HEK293 (cell line): Measurements from ENCODE around the gene SLC27A3.

Source experiments
- FEZF1 ChIP-seq: fragments of 450-650 bp; formaldehyde crosslinking; IDR thresholded peaks from 2 replicates; pipeline ENCODE4 v1.5.1; 2016; ENCODE audit warnings: missing biosample characterization, missing genetic modification characterization
- KLF16 ChIP-seq: fragments of 450-650 bp; formaldehyde crosslinking; IDR thresholded peaks from 2 replicates; pipeline ENCODE4 v1.5.1; 2017; ENCODE audit warnings: missing biosample characterization, missing genetic modification characterization
- OSR2 ChIP-seq: fragments of 450-650 bp; formaldehyde crosslinking; IDR thresholded peaks from 2 replicates; pipeline ENCODE4 v1.5.1; 2016; ENCODE audit warnings: missing biosample characterization, missing genetic modification characterization
- RBAK ChIP-seq: fragments of 450-650 bp; formaldehyde crosslinking; IDR thresholded peaks from 2 replicates; pipeline ENCODE4 v1.5.1; 2016; ENCODE audit warnings: missing biosample characterization, missing genetic modification characterization
- SP3 ChIP-seq: fragments of 450-650 bp; formaldehyde crosslinking; IDR thresholded peaks from 2 replicates; pipeline ENCODE4 v1.5.1; 2016; ENCODE audit warnings: missing biosample characterization, missing genetic modification characterization
- ZBTB48 ChIP-seq: fragments of 450-650 bp; formaldehyde crosslinking; IDR thresholded peaks from 2 replicates; pipeline ENCODE4 v1.5.1; 2016; ENCODE audit warnings: missing biosample characterization, missing genetic modification characterization
- ZFP41 ChIP-seq: fragments of 450-650 bp; formaldehyde crosslinking; IDR thresholded peaks from 2 replicates; pipeline ENCODE4 v1.5.1; 2016; ENCODE audit warnings: missing biosample characterization, missing genetic modification characterization, borderline replicate concordance
- ZNF10 ChIP-seq: fragments of 450-650 bp; formaldehyde crosslinking; IDR thresholded peaks from 2 replicates; pipeline ENCODE4 v1.5.1; 2017; ENCODE audit warnings: missing biosample characterization, missing genetic modification characterization
- ZNF132 ChIP-seq: fragments of 450-650 bp; formaldehyde crosslinking; IDR thresholded peaks from 2 replicates; pipeline ENCODE4 v1.5.1; 2017; ENCODE audit warnings: missing biosample characterization, missing genetic modification characterization, borderline replicate concordance
- ZNF184 ChIP-seq: fragments of 450-650 bp; IDR thresholded peaks from 2 replicates; pipeline ENCODE4 v1.5.1; 2018; ENCODE audit warnings: missing biosample characterization, mild to moderate bottlenecking, missing genetic modification characterization
- ZNF221 ChIP-seq: fragments of 450-650 bp; formaldehyde crosslinking; IDR thresholded peaks from 2 replicates; pipeline ENCODE4 v1.5.1; 2017; ENCODE audit warnings: missing biosample characterization, missing genetic modification characterization, borderline replicate concordance
- ZNF24 ChIP-seq: fragments of 450-650 bp; formaldehyde crosslinking; IDR thresholded peaks from 2 replicates; pipeline ENCODE4 v1.5.1; 2016; ENCODE audit warnings: missing biosample characterization, missing genetic modification characterization
- ZNF302 ChIP-seq: fragments of 450-650 bp; formaldehyde crosslinking; IDR thresholded peaks from 2 replicates; pipeline ENCODE4 v1.5.1; 2016; ENCODE audit warnings: missing biosample characterization, missing genetic modification characterization, low read depth
- ZNF311 ChIP-seq: fragments of 450-650 bp; formaldehyde crosslinking; IDR thresholded peaks from 2 replicates; pipeline ENCODE4 v1.5.1; 2017; ENCODE audit warnings: missing biosample characterization, missing genetic modification characterization, borderline replicate concordance
- ZNF501 ChIP-seq: fragments of 450-650 bp; formaldehyde crosslinking; IDR thresholded peaks from 2 replicates; pipeline ENCODE4 v1.5.1; 2016; ENCODE audit warnings: missing biosample characterization, missing genetic modification characterization
- ZNF549 ChIP-seq: fragments of 450-650 bp; IDR thresholded peaks from 2 replicates; pipeline ENCODE4 v1.5.1; 2018; ENCODE audit warnings: missing biosample characterization, missing genetic modification characterization, mild to moderate bottlenecking, inconsistent platforms, moderate library complexity
- ZNF561 ChIP-seq: fragments of 450-650 bp; IDR thresholded peaks from 2 replicates; pipeline ENCODE4 v1.5.1; 2018; ENCODE audit warnings: missing biosample characterization, missing genetic modification characterization, borderline replicate concordance
- ZNF621 ChIP-seq: fragments of 450-650 bp; formaldehyde crosslinking; IDR thresholded peaks from 2 replicates; pipeline ENCODE4 v1.5.1; 2017; ENCODE audit warnings: missing biosample characterization, missing genetic modification characterization
- ZNF624 ChIP-seq: fragments of 450-650 bp; formaldehyde crosslinking; IDR thresholded peaks from 2 replicates; pipeline ENCODE4 v1.5.1; 2017; ENCODE audit warnings: missing biosample characterization, missing genetic modification characterization
- ZNF664 ChIP-seq: fragments of 450-650 bp; formaldehyde crosslinking; IDR thresholded peaks from 2 replicates; pipeline ENCODE4 v1.5.1; 2016; ENCODE audit warnings: missing biosample characterization, missing genetic modification characterization
- ZNF701 ChIP-seq: fragments of 450-650 bp; formaldehyde crosslinking; IDR thresholded peaks from 2 replicates; pipeline ENCODE4 v1.5.1; 2016; ENCODE audit warnings: missing biosample characterization, missing genetic modification characterization
- ZNF791 ChIP-seq: fragments of 450-650 bp; formaldehyde crosslinking; IDR thresholded peaks from 2 replicates; pipeline ENCODE4 v1.5.1; 2016; ENCODE audit warnings: missing biosample characterization, missing genetic modification characterization
- ZNF792 ChIP-seq: fragments of 450-650 bp; formaldehyde crosslinking; IDR thresholded peaks from 2 replicates; pipeline ENCODE4 v1.5.1; 2016; ENCODE audit warnings: missing biosample characterization, missing genetic modification characterization
- TF ChIP-seq, protein P1 (sequence below): fragments of 450-650 bp; formaldehyde crosslinking; IDR thresholded peaks from 2 replicates; pipeline ENCODE4 v1.5.1; 2016; ENCODE audit warnings: missing biosample characterization, missing genetic modification characterization
- TF ChIP-seq, protein P2 (sequence below): IDR thresholded peaks from 2 replicates; pipeline ENCODE4 v1.6.1; 2011; ENCODE audit warnings: mild to moderate bottlenecking, low read depth, low read length, borderline replicate concordance
- TF ChIP-seq, protein P3 (sequence below): fragments of 450-650 bp; formaldehyde crosslinking; conservative IDR thresholded peaks from 2 replicates; pipeline ENCODE4 v1.5.1; 2016; ENCODE audit warnings: low read depth, missing biosample characterization, missing genetic modification characterization
- TF ChIP-seq, protein P4 (sequence below): fragments of 450-650 bp; formaldehyde crosslinking; IDR thresholded peaks from 2 replicates; pipeline ENCODE4 v1.5.1; 2016; ENCODE audit warnings: missing biosample characterization, missing genetic modification characterization
- TF ChIP-seq, protein P5 (sequence below): fragments of 450-650 bp; formaldehyde crosslinking; IDR thresholded peaks from 2 replicates; pipeline ENCODE4 v1.5.1; 2016; ENCODE audit warnings: missing biosample characterization, missing genetic modification characterization
- TF ChIP-seq, protein P6 (sequence below): fragments of 450-650 bp; formaldehyde crosslinking; IDR thresholded peaks from 2 replicates; pipeline ENCODE4 v1.5.1; 2016; ENCODE audit warnings: missing biosample characterization, missing genetic modification characterization

The SLC27A3 gene

DNA sequence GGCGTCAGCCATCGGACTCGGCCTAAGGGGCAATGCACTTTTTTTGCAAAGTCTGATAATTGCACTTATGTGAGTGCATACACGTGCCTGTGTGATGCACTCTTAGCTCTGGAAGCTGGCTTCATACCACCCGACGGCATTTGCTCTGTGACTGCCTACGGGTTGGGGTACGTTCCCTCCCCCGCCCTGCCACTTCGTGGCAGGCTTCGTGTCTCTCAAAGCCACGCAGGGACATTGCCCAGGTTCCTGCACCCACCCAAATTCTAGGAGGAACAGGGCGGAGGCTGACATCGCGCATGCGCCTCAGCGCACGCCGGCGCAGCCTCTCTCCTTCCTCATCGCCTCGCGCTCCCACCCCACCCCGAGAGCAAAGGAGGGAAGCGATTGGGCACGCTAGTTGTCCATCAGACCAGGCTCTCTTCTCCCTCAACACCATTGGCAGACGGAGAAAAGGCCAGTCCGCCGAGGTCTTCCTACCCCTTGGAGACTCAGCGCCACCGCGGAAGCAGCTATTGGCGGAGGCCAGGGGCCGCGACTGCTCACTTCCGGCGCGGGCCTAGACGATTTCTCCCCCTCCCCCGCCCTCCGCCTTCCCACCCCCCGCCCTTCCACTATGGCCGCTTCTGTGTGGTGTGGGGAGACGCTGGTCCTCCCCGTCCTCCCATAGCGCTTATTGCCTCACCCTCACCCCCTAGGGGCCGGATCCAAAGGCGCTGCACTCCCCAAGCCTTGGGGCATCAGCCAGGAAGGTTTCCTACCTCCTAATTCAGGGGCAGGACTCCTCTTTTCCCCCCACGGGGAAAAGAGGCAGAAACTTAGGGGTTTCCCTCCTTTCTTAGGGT lies 47.5 kb upstream of the SLC27A3 start, which contains the start of gene INTS3 (continued):
- TF ChIP-seq, protein P1, sequence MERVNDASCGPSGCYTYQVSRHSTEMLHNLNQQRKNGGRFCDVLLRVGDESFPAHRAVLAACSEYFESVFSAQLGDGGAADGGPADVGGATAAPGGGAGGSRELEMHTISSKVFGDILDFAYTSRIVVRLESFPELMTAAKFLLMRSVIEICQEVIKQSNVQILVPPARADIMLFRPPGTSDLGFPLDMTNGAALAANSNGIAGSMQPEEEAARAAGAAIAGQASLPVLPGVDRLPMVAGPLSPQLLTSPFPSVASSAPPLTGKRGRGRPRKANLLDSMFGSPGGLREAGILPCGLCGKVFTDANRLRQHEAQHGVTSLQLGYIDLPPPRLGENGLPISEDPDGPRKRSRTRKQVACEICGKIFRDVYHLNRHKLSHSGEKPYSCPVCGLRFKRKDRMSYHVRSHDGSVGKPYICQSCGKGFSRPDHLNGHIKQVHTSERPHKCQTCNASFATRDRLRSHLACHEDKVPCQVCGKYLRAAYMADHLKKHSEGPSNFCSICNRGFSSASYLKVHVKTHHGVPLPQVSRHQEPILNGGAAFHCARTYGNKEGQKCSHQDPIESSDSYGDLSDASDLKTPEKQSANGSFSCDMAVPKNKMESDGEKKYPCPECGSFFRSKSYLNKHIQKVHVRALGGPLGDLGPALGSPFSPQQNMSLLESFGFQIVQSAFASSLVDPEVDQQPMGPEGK = peak; percentile 26; the same call in 1 of the 2 replicates
- TF ChIP-seq ZNF221 = no peak
- TF ChIP-seq, protein P2, sequence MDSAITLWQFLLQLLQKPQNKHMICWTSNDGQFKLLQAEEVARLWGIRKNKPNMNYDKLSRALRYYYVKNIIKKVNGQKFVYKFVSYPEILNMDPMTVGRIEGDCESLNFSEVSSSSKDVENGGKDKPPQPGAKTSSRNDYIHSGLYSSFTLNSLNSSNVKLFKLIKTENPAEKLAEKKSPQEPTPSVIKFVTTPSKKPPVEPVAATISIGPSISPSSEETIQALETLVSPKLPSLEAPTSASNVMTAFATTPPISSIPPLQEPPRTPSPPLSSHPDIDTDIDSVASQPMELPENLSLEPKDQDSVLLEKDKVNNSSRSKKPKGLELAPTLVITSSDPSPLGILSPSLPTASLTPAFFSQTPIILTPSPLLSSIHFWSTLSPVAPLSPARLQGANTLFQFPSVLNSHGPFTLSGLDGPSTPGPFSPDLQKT = no peak
- TF ChIP-seq, protein P3, sequence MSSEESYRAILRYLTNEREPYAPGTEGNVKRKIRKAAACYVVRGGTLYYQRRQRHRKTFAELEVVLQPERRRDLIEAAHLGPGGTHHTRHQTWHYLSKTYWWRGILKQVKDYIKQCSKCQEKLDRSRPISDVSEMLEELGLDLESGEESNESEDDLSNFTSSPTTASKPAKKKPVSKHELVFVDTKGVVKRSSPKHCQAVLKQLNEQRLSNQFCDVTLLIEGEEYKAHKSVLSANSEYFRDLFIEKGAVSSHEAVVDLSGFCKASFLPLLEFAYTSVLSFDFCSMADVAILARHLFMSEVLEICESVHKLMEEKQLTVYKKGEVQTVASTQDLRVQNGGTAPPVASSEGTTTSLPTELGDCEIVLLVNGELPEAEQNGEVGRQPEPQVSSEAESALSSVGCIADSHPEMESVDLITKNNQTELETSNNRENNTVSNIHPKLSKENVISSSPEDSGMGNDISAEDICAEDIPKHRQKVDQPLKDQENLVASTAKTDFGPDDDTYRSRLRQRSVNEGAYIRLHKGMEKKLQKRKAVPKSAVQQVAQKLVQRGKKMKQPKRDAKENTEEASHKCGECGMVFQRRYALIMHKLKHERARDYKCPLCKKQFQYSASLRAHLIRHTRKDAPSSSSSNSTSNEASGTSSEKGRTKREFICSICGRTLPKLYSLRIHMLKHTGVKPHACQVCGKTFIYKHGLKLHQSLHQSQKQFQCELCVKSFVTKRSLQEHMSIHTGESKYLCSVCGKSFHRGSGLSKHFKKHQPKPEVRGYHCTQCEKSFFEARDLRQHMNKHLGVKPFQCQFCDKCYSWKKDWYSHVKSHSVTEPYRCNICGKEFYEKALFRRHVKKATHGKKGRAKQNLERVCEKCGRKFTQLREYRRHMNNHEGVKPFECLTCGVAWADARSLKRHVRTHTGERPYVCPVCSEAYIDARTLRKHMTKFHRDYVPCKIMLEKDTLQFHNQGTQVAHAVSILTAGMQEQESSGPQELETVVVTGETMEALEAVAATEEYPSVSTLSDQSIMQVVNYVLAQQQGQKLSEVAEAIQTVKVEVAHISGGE (tag by site-specific recombination) = peak; percentile 90
- TF ChIP-seq SP3 (tag by site-specific recombination) = peak; percentile 87
- no peak for TF ChIP-seq RBAK
- TF ChIP-seq ZNF302 (tag by site-specific recombination) = no peak
- no peak for TF ChIP-seq KLF16
- no peak for TF ChIP-seq ZNF791 (tag by site-specific recombination)
- TF ChIP-seq, protein P4, sequence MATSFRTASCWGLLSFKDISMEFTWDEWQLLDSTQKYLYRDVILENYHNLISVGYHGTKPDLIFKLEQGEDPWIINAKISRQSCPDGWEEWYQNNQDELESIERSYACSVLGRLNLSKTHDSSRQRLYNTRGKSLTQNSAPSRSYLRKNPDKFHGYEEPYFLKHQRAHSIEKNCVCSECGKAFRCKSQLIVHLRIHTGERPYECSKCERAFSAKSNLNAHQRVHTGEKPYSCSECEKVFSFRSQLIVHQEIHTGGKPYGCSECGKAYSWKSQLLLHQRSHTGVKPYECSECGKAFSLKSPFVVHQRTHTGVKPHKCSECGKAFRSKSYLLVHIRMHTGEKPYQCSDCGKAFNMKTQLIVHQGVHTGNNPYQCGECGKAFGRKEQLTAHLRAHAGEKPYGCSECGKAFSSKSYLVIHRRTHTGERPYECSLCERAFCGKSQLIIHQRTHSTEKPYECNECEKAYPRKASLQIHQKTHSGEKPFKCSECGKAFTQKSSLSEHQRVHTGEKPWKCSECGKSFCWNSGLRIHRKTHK (tag by site-specific recombination) = no peak
- TF ChIP-seq, protein P5, sequence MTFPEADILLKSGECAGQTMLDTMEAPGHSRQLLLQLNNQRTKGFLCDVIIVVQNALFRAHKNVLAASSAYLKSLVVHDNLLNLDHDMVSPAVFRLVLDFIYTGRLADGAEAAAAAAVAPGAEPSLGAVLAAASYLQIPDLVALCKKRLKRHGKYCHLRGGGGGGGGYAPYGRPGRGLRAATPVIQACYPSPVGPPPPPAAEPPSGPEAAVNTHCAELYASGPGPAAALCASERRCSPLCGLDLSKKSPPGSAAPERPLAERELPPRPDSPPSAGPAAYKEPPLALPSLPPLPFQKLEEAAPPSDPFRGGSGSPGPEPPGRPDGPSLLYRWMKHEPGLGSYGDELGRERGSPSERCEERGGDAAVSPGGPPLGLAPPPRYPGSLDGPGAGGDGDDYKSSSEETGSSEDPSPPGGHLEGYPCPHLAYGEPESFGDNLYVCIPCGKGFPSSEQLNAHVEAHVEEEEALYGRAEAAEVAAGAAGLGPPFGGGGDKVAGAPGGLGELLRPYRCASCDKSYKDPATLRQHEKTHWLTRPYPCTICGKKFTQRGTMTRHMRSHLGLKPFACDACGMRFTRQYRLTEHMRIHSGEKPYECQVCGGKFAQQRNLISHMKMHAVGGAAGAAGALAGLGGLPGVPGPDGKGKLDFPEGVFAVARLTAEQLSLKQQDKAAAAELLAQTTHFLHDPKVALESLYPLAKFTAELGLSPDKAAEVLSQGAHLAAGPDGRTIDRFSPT = peak; percentile 22; the same call in 1 of the 2 replicates
- TF ChIP-seq ZNF10 (tag by site-specific recombination) = no peak
- no peak for TF ChIP-seq ZNF621 (tag by site-specific recombination)
- TF ChIP-seq ZNF549 (tag by site-specific recombination) = no peak
- TF ChIP-seq ZNF24 = 0 out of 2 replicates have a peak, but pooled peaks have one; percentile 34
- TF ChIP-seq ZBTB48 (tag by site-specific recombination) = peak; percentile 68; the same call in 1 of the 2 replicates
- TF ChIP-seq ZNF792 (tag by site-specific recombination) = no peak
- TF ChIP-seq ZNF184 = no peak
- no peak for TF ChIP-seq ZNF664 (tag by site-specific recombination)
- no peak for TF ChIP-seq ZNF132
- TF ChIP-seq OSR2 (tag by site-specific recombination) = no peak
- no peak for TF ChIP-seq ZNF624
- TF ChIP-seq, protein P6, sequence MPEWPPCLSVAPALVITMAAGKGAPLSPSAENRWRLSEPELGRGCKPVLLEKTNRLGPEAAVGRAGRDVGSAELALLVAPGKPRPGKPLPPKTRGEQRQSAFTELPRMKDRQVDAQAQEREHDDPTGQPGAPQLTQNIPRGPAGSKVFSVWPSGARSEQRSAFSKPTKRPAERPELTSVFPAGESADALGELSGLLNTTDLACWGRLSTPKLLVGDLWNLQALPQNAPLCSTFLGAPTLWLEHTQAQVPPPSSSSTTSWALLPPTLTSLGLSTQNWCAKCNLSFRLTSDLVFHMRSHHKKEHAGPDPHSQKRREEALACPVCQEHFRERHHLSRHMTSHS = no peak
- no peak for TF ChIP-seq ZNF701 (tag by site-specific recombination)
- no peak; the same call in 1 of the 2 replicates for TF ChIP-seq ZNF501
- peak; percentile 87 for TF ChIP-seq FEZF1
- TF ChIP-seq ZNF561 (tag by site-specific recombination) = no peak; the same call in 1 of the 2 replicates
- TF ChIP-seq ZNF311 = no peak
- TF ChIP-seq ZFP41 (tag by site-specific recombination) = no peak
